Fibroblast of peridontal ligament (primary cell): ENCODE measurements around the gene PTCD1.
A peak's percentile ranks its signal among the peaks of the same experiment; 100 is the strongest.
"Not testable (repeated sequence)": the region's sequence is repeated elsewhere in the genome, so short reads cannot be mapped to it uniquely, and the experiment has no call there.

ENCODE experiments used
- DNase-seq: peaks from one replicate; pipeline ENCODE4 v3.0.0-alpha.2; 2010; ENCODE audit errors: extremely low read depth

The PTCD1 gene

GRCh38 chr7:99387912-99388311 is 50.7 kb downstream of the PTCD1 start:
- no peak for DNase-seq

GRCh38 chr7:99387239-99387635 is 51.4 kb downstream of the PTCD1 start:
- not testable (repeated sequence) for DNase-seq

- DNase-seq: no peak
Measured at GRCh38 chr7:99386584-99387238, 51.9 kb downstream of the PTCD1 start.

GRCh38 chr7:99385564-99385963 is 53.0 kb downstream of the PTCD1 start:
- no peak for DNase-seq

GRCh38 chr7:99384523-99384922 is 54.1 kb downstream of the PTCD1 start:
- no peak for DNase-seq

GRCh38 chr7:99383791-99384370 is 54.7 kb downstream of the PTCD1 start:
- no peak for DNase-seq

- no peak for DNase-seq
Measured at GRCh38 chr7:99383203-99383602, 55.4 kb downstream of the PTCD1 start.

GRCh38 chr7:99381664-99382075 is 56.9 kb downstream of the PTCD1 start:
- DNase-seq: no peak

- no peak for DNase-seq
Measured at GRCh38 chr7:99380823-99381663, 57.6 kb downstream of the PTCD1 start.

GRCh38 chr7:99380032-99380822 is 58.4 kb downstream of the PTCD1 start:
- DNase-seq: peak; percentile 49

- DNase-seq: not testable (repeated sequence)
Measured at GRCh38 chr7:99379693-99380031, 58.9 kb downstream of the PTCD1 start.

- peak; percentile 95 for DNase-seq
Measured at GRCh38 chr7:99379043-99379577, 59.5 kb downstream of the PTCD1 start.

GRCh38 chr7:99375070-99375807 is 63.4 kb downstream of the PTCD1 start:
- peak; percentile 55 for DNase-seq

GRCh38 chr7:99374111-99375064 is 64.2 kb downstream of the PTCD1 start, which contains the start of gene ARPC1B:
ARPC1B (plus strand) TSS chr7:99374730; CDS start chr7:99385715, 10,985 bp downstream.
- peak; percentile 46 for DNase-seq

GRCh38 chr7:99373091-99374066 is 65.2 kb downstream of the PTCD1 start:
- DNase-seq: no peak

GRCh38 chr7:99372275-99373090 is 66.1 kb downstream of the PTCD1 start:
- DNase-seq: no peak

GRCh38 chr7:99371376-99371920 is 67.2 kb downstream of the PTCD1 start:
- no peak for DNase-seq
